ENCODE results near the gene IFIT5.

- TF ChIP-seq CTCF (IDR thresholded peaks at IDR 0.05) (no peak), POLR2A (IDR thresholded peaks at IDR 0.05) (no peak)
These were observed 27.9 kb downstream of the IFIT5 start for GRCh38 chr10:89442289-89442688.
